H9 (cell line): Measurements from ENCODE around the gene TPD52L2. TPM values are rescaled to one million over a fixed set of nuclear protein-coding genes. Genes with fewer than 3 reads are reported as not detected.

Experiments
- DNase-seq: peaks from one replicate; pipeline ENCODE4 v3.0.0-alpha.2; 2017
- H2AFZ ChIP-seq: one replicate; pipeline ENCODE4 v1.6.1; 2013; ENCODE audit warnings: mild to moderate bottlenecking, low read length, control low read depth, moderate library complexity
- H2AK5ac ChIP-seq: 2 replicates; pipeline ENCODE4 v1.6.1; 2013; ENCODE audit warnings: low read length, control low read depth, mixed read lengths; ENCODE audit not compliant: insufficient read length
- H2BK120ac ChIP-seq: one replicate; pipeline ENCODE4 v1.6.1; 2013; ENCODE audit warnings: low read depth, mild to moderate bottlenecking, low read length, control low read depth, inconsistent platforms; ENCODE audit not compliant: poor library complexity, severe bottlenecking
- H2BK12ac ChIP-seq: 2 replicates; pipeline ENCODE4 v1.6.1; 2013; ENCODE audit warnings: low read length, control low read depth, mixed read lengths, low read depth; ENCODE audit not compliant: insufficient read length
- H2BK15ac ChIP-seq: 2 replicates; pipeline ENCODE4 v1.6.1; 2013; ENCODE audit warnings: low read depth, low read length, control low read depth
- H2BK20ac ChIP-seq: one replicate; pipeline ENCODE4 v1.6.1; 2013; ENCODE audit warnings: low read depth, mild to moderate bottlenecking, low read length, control low read depth, inconsistent platforms; ENCODE audit not compliant: poor library complexity, severe bottlenecking
- H2BK5ac ChIP-seq: 2 replicates; pipeline ENCODE4 v1.6.1; 2013; ENCODE audit warnings: low read length, control low read depth, mixed read lengths; ENCODE audit not compliant: insufficient read length
- H3K14ac ChIP-seq: 2 replicates; pipeline ENCODE4 v1.6.1; 2013; ENCODE audit warnings: low read length, control low read depth; ENCODE audit not compliant: insufficient read depth
- H3K18ac ChIP-seq: 2 replicates; pipeline ENCODE4 v1.6.1; 2013; ENCODE audit warnings: low read depth, mild to moderate bottlenecking, mixed read lengths, low read length, control low read depth; ENCODE audit not compliant: insufficient read length
- H3K23ac ChIP-seq: 2 replicates; pipeline ENCODE4 v1.6.1; 2013; ENCODE audit warnings: low read length, control low read depth, mixed read lengths, low read depth; ENCODE audit not compliant: insufficient read length
- H3K23me2 ChIP-seq: 2 replicates; pipeline ENCODE4 v1.6.1; 2013; ENCODE audit warnings: low read depth, mild to moderate bottlenecking, mixed read lengths, low read length, control low read depth; ENCODE audit not compliant: insufficient read length, poor library complexity, severe bottlenecking
- H3K27ac ChIP-seq: 2 replicates; pipeline ENCODE4 v1.5.1; 2013; ENCODE audit warnings: low read length, control low read depth, mixed read lengths, low read depth; ENCODE audit not compliant: insufficient read length
- H3K27me3 ChIP-seq: 2 replicates; pipeline ENCODE4 v1.6.1; 2013; ENCODE audit warnings: low read length, control low read depth, inconsistent platforms; ENCODE audit not compliant: insufficient read depth
- H3K4ac ChIP-seq: 2 replicates; pipeline ENCODE4 v1.6.1; 2013; ENCODE audit warnings: low read depth, mild to moderate bottlenecking, control low read depth, inconsistent platforms, low read length, moderate library complexity
- H3K4me1 ChIP-seq: 2 replicates; pipeline ENCODE4 v1.6.1; 2013; ENCODE audit warnings: low read length, control low read depth, inconsistent platforms; ENCODE audit not compliant: insufficient read depth
- H3K4me2 ChIP-seq: 2 replicates; pipeline ENCODE4 v1.6.1; 2013; ENCODE audit warnings: low read length, control low read depth, mixed read lengths; ENCODE audit not compliant: insufficient read length, insufficient read depth
- H3K56ac ChIP-seq: 2 replicates; pipeline ENCODE4 v1.6.1; 2013; ENCODE audit warnings: low read depth, mild to moderate bottlenecking, mixed read lengths, low read length, control low read depth; ENCODE audit not compliant: insufficient read length
- H3K79me1 ChIP-seq: 2 replicates; pipeline ENCODE4 v1.6.1; 2013; ENCODE audit warnings: low read depth, mild to moderate bottlenecking, moderate library complexity, low read length, control low read depth, inconsistent platforms; ENCODE audit not compliant: insufficient read depth, poor library complexity, severe bottlenecking
- H3K79me2 ChIP-seq: 2 replicates; pipeline ENCODE4 v1.6.1; 2013; ENCODE audit warnings: low read length, control low read depth, inconsistent platforms; ENCODE audit not compliant: insufficient read depth
- H3K9ac ChIP-seq: 2 replicates; pipeline ENCODE4 v1.6.1; 2013; ENCODE audit warnings: low read length, control low read depth, mixed read lengths; ENCODE audit not compliant: insufficient read length; ENCODE audit errors: extremely low read depth
- H3K9me3 ChIP-seq: one replicate; pipeline ENCODE4 v1.6.1; 2013; ENCODE audit warnings: low read depth, low read length, inconsistent platforms; ENCODE audit not compliant: control insufficient read depth
- H3T11ph ChIP-seq: one replicate; pipeline ENCODE4 v1.6.1; 2013; ENCODE audit warnings: mild to moderate bottlenecking, low read length, control low read depth, inconsistent platforms
- H4K20me1 ChIP-seq: one replicate; pipeline ENCODE4 v1.6.1; 2013; ENCODE audit not compliant: control insufficient read depth, insufficient read length, insufficient read depth
- H4K5ac ChIP-seq: 2 replicates; pipeline ENCODE4 v1.6.1; 2013; ENCODE audit warnings: low read depth, mild to moderate bottlenecking, mixed read lengths, low read length, control low read depth; ENCODE audit not compliant: insufficient read length
- H4K8ac ChIP-seq: replicated peaks from 2 replicates; pipeline ENCODE4 v1.6.1; 2013; ENCODE audit warnings: low read length, control low read depth, mixed read lengths, low read depth; ENCODE audit not compliant: insufficient read length
- H4K91ac ChIP-seq: 2 replicates; pipeline ENCODE4 v1.6.1; 2013; ENCODE audit warnings: low read depth, mild to moderate bottlenecking, moderate library complexity, mixed read lengths, low read length, control low read depth; ENCODE audit not compliant: insufficient read length
- H3K27ac Mint-ChIP-seq, 3 experiments: 2 replicates in 2 of 3; 3 replicates in 1 of 3; pipeline ENCODE4 v1.8.0; 2020 to 2021; ENCODE audit warnings: mixed read lengths in 3 of 3, mild to moderate bottlenecking in 1 of 3, moderate library complexity in 1 of 3
- H3K27me3 Mint-ChIP-seq: 2 replicates; pipeline ENCODE4 v1.8.0; 2021; ENCODE audit warnings: low read depth, mild to moderate bottlenecking, moderate library complexity, mixed read lengths
- H3K36me3 Mint-ChIP-seq, 3 experiments: 2 replicates in 2 of 3; 3 replicates in 1 of 3; pipeline ENCODE4 v1.8.0; 2020 to 2021; ENCODE audit warnings: low read depth in 3 of 3, mixed read lengths in 3 of 3; ENCODE audit not compliant: insufficient read depth in 1 of 3
- H3K4me1 Mint-ChIP-seq, 2 experiments: 2 replicates each; pipeline ENCODE4 v1.8.0; 2020; ENCODE audit warnings: mixed read lengths in 2 of 2
- H3K4me3 Mint-ChIP-seq, 2 experiments: 2 replicates in 1 of 2; 3 replicates in 1 of 2; pipeline ENCODE4 v1.8.0; 2020 to 2021; ENCODE audit warnings: mild to moderate bottlenecking in 2 of 2, mixed read lengths in 2 of 2, moderate library complexity in 1 of 2
- H3K9me3 Mint-ChIP-seq, 2 experiments: 2 replicates in 1 of 2; 3 replicates in 1 of 2; pipeline ENCODE4 v1.8.0; 2020; ENCODE audit warnings: mild to moderate bottlenecking in 2 of 2, mixed read lengths in 2 of 2, moderate library complexity in 1 of 2
- CTCF ChIP-seq: fragments of 200-600 bp; sonication (generic); conservative IDR thresholded peaks from 3 replicates; pipeline ENCODE4 v1.8.0; 2021; ENCODE audit warnings: antibody characterized with exemption, mild to moderate bottlenecking
- WGBS: extraction: QIAGEN DNeasy Blood & Tissue Kit; methylation state at CpG from one replicate; pipeline ENCODE4 v1.1.7; 2013; ENCODE audit warnings: missing lambda C conversion rate, low lambda C conversion rate, mixed read lengths; ENCODE audit not compliant: insufficient read length; ENCODE audit errors: extremely low coverage; 5-methylcytosine and 5-hydroxymethylcytosine counted together
- total RNA-seq: library from RNA; stranded (reverse); gene quantifications from 2 replicates; pipeline ENCODE4 v1.2.1, GENCODE V29; 2021

TPD52L2 gene
- total RNA-seq, 1 experiment from 2014 or later = 94.1 TPM

DNA sequence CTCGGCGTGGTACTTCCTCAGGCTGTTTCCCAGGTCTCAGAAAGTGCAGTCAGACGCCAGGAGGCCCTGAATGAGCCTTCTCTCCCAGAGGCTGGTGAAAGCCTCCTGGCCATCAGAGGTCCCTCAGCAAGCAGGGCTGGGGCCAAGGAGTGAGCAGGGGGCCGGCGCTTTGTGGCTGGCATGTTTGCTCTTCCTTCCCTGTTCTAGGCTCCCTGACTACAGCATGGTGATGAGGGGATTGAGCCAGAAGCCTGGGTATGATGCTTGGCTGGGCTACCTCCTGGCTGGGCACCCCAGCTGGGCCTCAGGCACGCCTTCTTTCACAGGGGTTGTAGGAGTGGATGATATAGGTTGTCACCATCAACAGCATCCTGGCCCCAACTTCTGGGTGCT is 18.1 kb downstream of the TPD52L2 start:
- H2BK12ac ChIP-seq = no peak overlapping the region
- no peak overlapping the region for H3K4ac ChIP-seq
- no peak overlapping the region for H3K14ac ChIP-seq
- no peak overlapping the region for H3K27ac ChIP-seq
- WGBS = no CpG with 5 or more reads among the region's 6 CpGs
- no peak overlapping the region for H2BK15ac ChIP-seq
- H3K27me3 Mint-ChIP-seq = no peaks in the 10 kb centered on the region
- no peaks in the 10 kb centered on the region for H3K23me2 ChIP-seq
- no peaks in the 10 kb centered on the region for H3K9me3 Mint-ChIP-seq
- H3K4me2 ChIP-seq = no peak overlapping the region
- H3K27me3 ChIP-seq = no peaks in the 10 kb centered on the region
- H4K20me1 ChIP-seq = no peaks in the 10 kb centered on the region
- H3K23ac ChIP-seq = no peak overlapping the region
- no peaks in the 10 kb centered on the region for H3K79me2 ChIP-seq
- no peak for DNase-seq
- H4K5ac ChIP-seq = no peak overlapping the region
- TF ChIP-seq CTCF = no peak
- H3K27ac Mint-ChIP-seq = no peak overlapping the region
- no peak overlapping the region for H3K4me3 Mint-ChIP-seq
- no peaks in the 10 kb centered on the region for H3K4me1 Mint-ChIP-seq
- H4K8ac ChIP-seq = no peak overlapping the region
- H3K36me3 Mint-ChIP-seq = peaks cover 21 to 58% (median 56%) of the 10 kb centered on the region in 3 experiments; a peak in 6 of 7 replicates
- H3K18ac ChIP-seq = no peak overlapping the region
- H2AFZ ChIP-seq = no peak overlapping the region
- H2BK5ac ChIP-seq = no peak overlapping the region
- H3K9ac ChIP-seq = no peak overlapping the region
- no peak overlapping the region for H3K56ac ChIP-seq
- H2AK5ac ChIP-seq = no peak overlapping the region
- no peaks in the 10 kb centered on the region for H3K4me1 ChIP-seq
- H3K79me1 ChIP-seq = no peaks in the 10 kb centered on the region
- H4K91ac ChIP-seq = no peak overlapping the region
- no peaks in the 10 kb centered on the region for H3K9me3 ChIP-seq
- no peak overlapping the region for H2BK120ac ChIP-seq
- H3T11ph ChIP-seq = no peak overlapping the region
- no peak overlapping the region for H2BK20ac ChIP-seq
